ENCODE measurements around the gene SHISA9.

DNA sequence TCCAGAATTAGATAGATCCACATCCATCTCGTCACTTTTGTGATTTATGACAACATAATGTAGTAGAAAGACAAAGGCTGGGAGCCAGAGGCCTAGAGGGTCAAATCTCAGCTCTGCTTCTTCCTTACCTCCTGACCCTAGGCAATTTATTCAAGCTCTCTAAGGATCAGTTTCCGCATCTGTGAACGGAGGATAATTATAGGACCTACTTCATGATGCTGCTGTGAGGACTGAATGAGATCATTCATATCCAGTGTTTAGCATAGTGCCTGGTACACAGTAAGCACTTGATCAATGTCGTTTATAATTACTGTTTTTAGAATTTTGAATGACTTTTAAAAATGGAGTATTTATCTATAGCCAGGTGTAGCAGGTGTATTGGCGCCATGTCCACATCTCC lies 128.4 kb downstream of the SHISA9 start:
- TF ChIP-seq POLR2A (IDR thresholded peaks at IDR 0.05): no peak
- TF ChIP-seq, protein P1, sequence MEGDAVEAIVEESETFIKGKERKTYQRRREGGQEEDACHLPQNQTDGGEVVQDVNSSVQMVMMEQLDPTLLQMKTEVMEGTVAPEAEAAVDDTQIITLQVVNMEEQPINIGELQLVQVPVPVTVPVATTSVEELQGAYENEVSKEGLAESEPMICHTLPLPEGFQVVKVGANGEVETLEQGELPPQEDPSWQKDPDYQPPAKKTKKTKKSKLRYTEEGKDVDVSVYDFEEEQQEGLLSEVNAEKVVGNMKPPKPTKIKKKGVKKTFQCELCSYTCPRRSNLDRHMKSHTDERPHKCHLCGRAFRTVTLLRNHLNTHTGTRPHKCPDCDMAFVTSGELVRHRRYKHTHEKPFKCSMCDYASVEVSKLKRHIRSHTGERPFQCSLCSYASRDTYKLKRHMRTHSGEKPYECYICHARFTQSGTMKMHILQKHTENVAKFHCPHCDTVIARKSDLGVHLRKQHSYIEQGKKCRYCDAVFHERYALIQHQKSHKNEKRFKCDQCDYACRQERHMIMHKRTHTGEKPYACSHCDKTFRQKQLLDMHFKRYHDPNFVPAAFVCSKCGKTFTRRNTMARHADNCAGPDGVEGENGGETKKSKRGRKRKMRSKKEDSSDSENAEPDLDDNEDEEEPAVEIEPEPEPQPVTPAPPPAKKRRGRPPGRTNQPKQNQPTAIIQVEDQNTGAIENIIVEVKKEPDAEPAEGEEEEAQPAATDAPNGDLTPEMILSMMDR (IDR thresholded peaks at IDR 0.05): no peak
